Measurements from ENCODE around the gene CACNG3. TPM values are rescaled to one million over a fixed set of nuclear protein-coding genes. Genes with fewer than 3 reads are reported as not detected.
A peak's percentile ranks its signal among the peaks of the same experiment; 100 is the strongest.

CACNG3 gene
- total and polyA plus RNA-seq, 2 donors (not counting 1 experiment from before 2014, with no cell fraction given), result not detected

- H3K27me3 Mint-ChIP-seq, result peaks cover 46% of the 10 kb centered on the region
- Histone ChIP-seq H3K9ac (ENCODE audit: low read length) (no peak overlapping the region), H3K27ac (ENCODE audit: low read length in 2 of 2) (no peak overlapping the region), H3K9me3 (ENCODE audit: control extremely low read depth in 1 of 3, control insufficient read depth in 2 of 3, insufficient read depth in 1 of 3, low read length in 2 of 3) (no peaks in the 10 kb centered on the region), H2AFZ (ENCODE audit: insufficient read depth, low read depth, low read length, poor library complexity, severe bottlenecking) (peak overlapping the region; percentile 9), H3K36me3 (replicated peaks in 1 of 2; ENCODE audit: control extremely low read depth in 1 of 2, control insufficient read depth in 1 of 2, extremely low read depth in 1 of 2, insufficient read depth in 2 of 2, low read length in 1 of 2) (no peaks in the 10 kb centered on the region), H3K27me3 (replicated peaks in 1 of 4; ENCODE audit: control extremely low read depth in 1 of 4, control insufficient read depth in 3 of 4, insufficient read depth in 4 of 4, low read length in 3 of 4) (peaks cover 0 to 7% (median 0%) of the 10 kb centered on the region in 4 experiments), H3K4me2 (replicated peaks; ENCODE audit: low read depth, low read length, poor library complexity, severe bottlenecking) (no peak overlapping the region), H4K20me1 (ENCODE audit: control insufficient read depth, insufficient read depth, low read length, poor library complexity, severe bottlenecking) (no peaks in the 10 kb centered on the region), H3K4me1 (ENCODE audit: control insufficient read depth in 2 of 2, insufficient read depth in 2 of 2, low read length in 2 of 2) (peaks cover 0 to 7% of the 10 kb centered on the region in 2 donors), H3K4me3 (ENCODE audit: control extremely low read depth in 1 of 5, extremely low read depth in 1 of 5, insufficient read depth in 1 of 5, low read depth in 2 of 5, low read length in 4 of 5) (no peak overlapping the region), H3K79me2 (ENCODE audit: control insufficient read depth, insufficient read depth, low read length) (no peaks in the 10 kb centered on the region)
- H3K4me1 Mint-ChIP-seq, result peaks cover 7% of the 10 kb centered on the region
- WGBS (ENCODE audit: insufficient coverage), result 50% methylated on average over 3 of the region's 6 CpGs
- no peak for TF ChIP-seq EZH2 (IDR thresholded peaks at IDR 0.05; ENCODE audit: borderline replicate concordance, insufficient read depth, low read depth, low read length, poor library complexity, severe bottlenecking)
- TF ChIP-seq, protein P1, sequence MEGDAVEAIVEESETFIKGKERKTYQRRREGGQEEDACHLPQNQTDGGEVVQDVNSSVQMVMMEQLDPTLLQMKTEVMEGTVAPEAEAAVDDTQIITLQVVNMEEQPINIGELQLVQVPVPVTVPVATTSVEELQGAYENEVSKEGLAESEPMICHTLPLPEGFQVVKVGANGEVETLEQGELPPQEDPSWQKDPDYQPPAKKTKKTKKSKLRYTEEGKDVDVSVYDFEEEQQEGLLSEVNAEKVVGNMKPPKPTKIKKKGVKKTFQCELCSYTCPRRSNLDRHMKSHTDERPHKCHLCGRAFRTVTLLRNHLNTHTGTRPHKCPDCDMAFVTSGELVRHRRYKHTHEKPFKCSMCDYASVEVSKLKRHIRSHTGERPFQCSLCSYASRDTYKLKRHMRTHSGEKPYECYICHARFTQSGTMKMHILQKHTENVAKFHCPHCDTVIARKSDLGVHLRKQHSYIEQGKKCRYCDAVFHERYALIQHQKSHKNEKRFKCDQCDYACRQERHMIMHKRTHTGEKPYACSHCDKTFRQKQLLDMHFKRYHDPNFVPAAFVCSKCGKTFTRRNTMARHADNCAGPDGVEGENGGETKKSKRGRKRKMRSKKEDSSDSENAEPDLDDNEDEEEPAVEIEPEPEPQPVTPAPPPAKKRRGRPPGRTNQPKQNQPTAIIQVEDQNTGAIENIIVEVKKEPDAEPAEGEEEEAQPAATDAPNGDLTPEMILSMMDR (IDR thresholded peaks at IDR 0.05), result no peak
- CTCF ChIA-PET, result no interaction called here
- intact Hi-C loops (cut with micrococcal nuclease), result no loop called here
- no peak overlapping the region for H3K27ac Mint-ChIP-seq
- DNase-seq (no peak), ATAC-seq (ENCODE audit: low read depth) (no peak)
- H3K4me3 Mint-ChIP-seq, result no peak overlapping the region
- POLR2A ChIA-PET, result no interaction called here
- H3K9me3 Mint-ChIP-seq (ENCODE audit: insufficient read depth), result peaks cover 3% of the 10 kb centered on the region
Measured at GRCh38 chr16:24396350-24397271, 140.5 kb downstream of the CACNG3 start.

DNA sequence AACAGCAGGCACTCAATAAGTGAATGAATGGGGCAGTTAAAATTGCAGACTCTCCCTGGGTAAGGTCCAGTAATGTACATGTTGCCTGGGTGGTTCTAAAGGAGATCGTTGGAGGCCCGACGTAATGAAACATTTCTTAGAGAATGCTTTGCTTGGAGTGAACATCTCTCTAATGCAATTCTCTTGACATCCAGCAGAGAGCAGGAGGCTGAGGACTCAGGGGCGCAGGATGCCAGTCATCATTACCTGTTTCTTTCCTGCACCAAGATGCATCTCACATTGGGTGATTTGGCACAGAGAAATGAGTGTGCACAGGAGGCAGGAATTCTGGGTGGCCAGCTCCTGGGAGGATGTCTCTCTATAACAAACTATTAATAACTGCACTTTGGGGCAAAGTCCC is 152.9 kb downstream of the CACNG3 start:
- POLR2A ChIA-PET, result no interaction called here
- no peaks in the 10 kb centered on the region for H3K4me1 ChIP-seq (ENCODE audit: control insufficient read depth in 2 of 2, insufficient read depth in 2 of 2, low read length in 2 of 2)
- no peaks in the 10 kb centered on the region for H4K20me1 ChIP-seq (ENCODE audit: control insufficient read depth, insufficient read depth, low read length, poor library complexity, severe bottlenecking)
- no peak overlapping the region for H3K9ac ChIP-seq (ENCODE audit: low read length)
- peaks cover 0 to 2% (median 0%) of the 10 kb centered on the region in 3 donors for H3K9me3 ChIP-seq (ENCODE audit: control extremely low read depth in 1 of 3, control insufficient read depth in 2 of 3, insufficient read depth in 1 of 3, low read length in 2 of 3)
- Mint-ChIP-seq H3K27me3 (peaks cover 14% of the 10 kb centered on the region), H3K27ac (no peak overlapping the region), H3K9me3 (ENCODE audit: insufficient read depth) (no peaks in the 10 kb centered on the region), H3K4me3 (no peak overlapping the region), H3K4me1 (no peaks in the 10 kb centered on the region)
- H2AFZ ChIP-seq (ENCODE audit: insufficient read depth, low read depth, low read length, poor library complexity, severe bottlenecking), result no peak overlapping the region
- 72% methylated on average over 3 of the region's 4 CpGs for WGBS (ENCODE audit: insufficient coverage)
- no peak for TF ChIP-seq EZH2 (IDR thresholded peaks at IDR 0.05; ENCODE audit: borderline replicate concordance, insufficient read depth, low read depth, low read length, poor library complexity, severe bottlenecking)
- TF ChIP-seq, protein P1 (IDR thresholded peaks at IDR 0.05), result no peak
- ATAC-seq (ENCODE audit: low read depth), result no peak
- no peak overlapping the region for H3K4me2 ChIP-seq (replicated peaks; ENCODE audit: low read depth, low read length, poor library complexity, severe bottlenecking)
- H3K36me3 ChIP-seq (replicated peaks in 1 of 2; ENCODE audit: control extremely low read depth in 1 of 2, control insufficient read depth in 1 of 2, extremely low read depth in 1 of 2, insufficient read depth in 2 of 2, low read length in 1 of 2), result no peaks in the 10 kb centered on the region
- no peaks in the 10 kb centered on the region for H3K79me2 ChIP-seq (ENCODE audit: control insufficient read depth, insufficient read depth, low read length)
- intact Hi-C loops (cut with micrococcal nuclease), result no loop called here
- DNase-seq, result peak; percentile 13
- H3K4me3 ChIP-seq (ENCODE audit: control extremely low read depth in 1 of 5, extremely low read depth in 1 of 5, insufficient read depth in 1 of 5, low read depth in 2 of 5, low read length in 4 of 5), result no peak overlapping the region
- no peak overlapping the region for H3K27ac ChIP-seq (ENCODE audit: low read length in 2 of 2)
- CTCF ChIA-PET, result interaction anchor here (1.5 kb wide), 1 partner anchor 95 kb away, joined by 4 read pairs; no protein-coding TSS in a partner anchor
- H3K27me3 ChIP-seq (replicated peaks in 1 of 4; ENCODE audit: control extremely low read depth in 1 of 4, control insufficient read depth in 3 of 4, insufficient read depth in 4 of 4, low read length in 3 of 4), result no peaks in the 10 kb centered on the region
